ENCODE data around the gene ZNF593. TPM values are rescaled to one million over a fixed set of nuclear protein-coding genes. Genes with fewer than 3 reads are reported as not detected.

The ZNF593 gene
- total RNA-seq, 1 donor from 2014 or later, result 22.4 TPM

GRCh38 chr1:26125382-26125781, 44.3 kb upstream of the ZNF593 start:
- no peak overlapping the region for H3K4me3 Mint-ChIP-seq (ENCODE audit: unreplicated experiment)
- H3K9me3 Mint-ChIP-seq (ENCODE audit: low read depth), result no peaks in the 10 kb centered on the region
- no peak for DNase-seq (ENCODE audit: low spot score)
- no peak overlapping the region for H3K27ac Mint-ChIP-seq (ENCODE audit: unreplicated experiment)
- no peak for TF ChIP-seq CTCF (IDR thresholded peaks at IDR 0.05)
- H3K27me3 Mint-ChIP-seq (ENCODE audit: low read depth), result peaks cover 2% of the 10 kb centered on the region
- peaks cover 7% of the 10 kb centered on the region for H3K36me3 Mint-ChIP-seq (ENCODE audit: low read depth)
- H3K4me1 Mint-ChIP-seq (ENCODE audit: low read depth), result peaks cover 4% of the 10 kb centered on the region

- no peak for DNase-seq (ENCODE audit: low spot score)
- Mint-ChIP-seq H3K27me3 (ENCODE audit: low read depth) (peaks cover 2% of the 10 kb centered on the region), H3K4me3 (ENCODE audit: unreplicated experiment) (no peak overlapping the region), H3K27ac (ENCODE audit: unreplicated experiment) (no peak overlapping the region), H3K36me3 (ENCODE audit: low read depth) (peaks cover 7% of the 10 kb centered on the region), H3K9me3 (ENCODE audit: low read depth) (no peaks in the 10 kb centered on the region), H3K4me1 (ENCODE audit: low read depth) (peaks cover 4% of the 10 kb centered on the region)
- no peak for TF ChIP-seq CTCF (IDR thresholded peaks at IDR 0.05)
These were observed 43.8 kb upstream of the ZNF593 start for GRCh38 chr1:26125946-26126320.

GRCh38 chr1:26126321-26127084, 43.2 kb upstream of the ZNF593 start:
- DNase-seq (ENCODE audit: low spot score), result no peak
- H3K27ac Mint-ChIP-seq (ENCODE audit: unreplicated experiment), result no peak overlapping the region
- TF ChIP-seq CTCF (IDR thresholded peaks at IDR 0.05), result no peak
- peaks cover 2% of the 10 kb centered on the region for H3K27me3 Mint-ChIP-seq (ENCODE audit: low read depth)
- peaks cover 4% of the 10 kb centered on the region for H3K4me1 Mint-ChIP-seq (ENCODE audit: low read depth)
- no peak overlapping the region for H3K4me3 Mint-ChIP-seq (ENCODE audit: unreplicated experiment)
- peaks cover 7% of the 10 kb centered on the region for H3K36me3 Mint-ChIP-seq (ENCODE audit: low read depth)
- no peaks in the 10 kb centered on the region for H3K9me3 Mint-ChIP-seq (ENCODE audit: low read depth)

DNA sequence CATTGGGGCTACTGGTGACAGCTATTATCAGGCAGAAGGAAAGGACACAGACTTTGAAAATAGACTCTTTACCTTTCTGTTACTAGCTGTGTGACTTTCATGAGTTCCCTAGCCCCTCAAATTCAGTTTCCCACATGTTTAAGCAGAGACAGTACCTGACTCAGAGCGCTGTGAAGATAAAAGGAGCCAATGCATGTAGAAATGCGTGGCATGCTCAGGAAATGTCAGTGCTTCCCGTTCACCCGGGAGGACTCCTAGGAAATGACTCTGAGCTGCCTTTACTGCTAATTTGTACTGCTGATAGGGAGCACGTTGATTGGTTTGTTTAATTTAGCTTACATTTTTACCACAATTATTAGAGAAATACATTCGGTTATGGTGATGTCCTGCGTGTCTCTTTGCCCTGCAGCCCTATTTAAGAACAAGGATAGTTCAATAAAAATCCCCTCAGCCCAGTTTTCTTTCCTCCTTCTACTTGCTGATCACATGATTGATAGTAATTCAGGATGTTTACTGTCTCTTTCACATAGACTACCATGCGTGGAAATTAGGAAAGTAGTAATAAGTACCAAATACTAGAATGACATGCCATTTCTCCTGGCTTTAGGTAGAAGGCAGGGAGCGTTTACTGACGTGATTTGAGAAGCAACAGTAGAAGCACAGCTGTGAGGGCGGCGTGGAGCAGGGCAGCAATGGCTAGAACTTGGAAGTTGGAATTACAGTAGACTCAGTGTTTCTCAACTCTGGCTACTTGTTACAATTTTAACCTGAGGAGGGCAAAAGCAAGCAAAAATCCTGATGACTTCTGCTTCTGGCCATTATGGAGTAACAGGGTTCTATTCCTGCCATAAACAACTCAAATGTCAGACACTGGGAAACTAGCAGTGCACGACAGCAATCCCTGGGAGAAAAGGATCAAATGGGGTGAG, 42.2 kb upstream of the ZNF593 start:
- peaks cover 3% of the 10 kb centered on the region for H3K36me3 Mint-ChIP-seq (ENCODE audit: low read depth)
- DNase-seq (ENCODE audit: low spot score), result no peak
- no peak for TF ChIP-seq CTCF (IDR thresholded peaks at IDR 0.05)
- no peak overlapping the region for H3K27ac Mint-ChIP-seq (ENCODE audit: unreplicated experiment)
- H3K4me3 Mint-ChIP-seq (ENCODE audit: unreplicated experiment), result no peak overlapping the region
- H3K4me1 Mint-ChIP-seq (ENCODE audit: low read depth), result peaks cover 4% of the 10 kb centered on the region
- H3K27me3 Mint-ChIP-seq (ENCODE audit: low read depth), result peaks cover 2% of the 10 kb centered on the region
- H3K9me3 Mint-ChIP-seq (ENCODE audit: low read depth), result no peaks in the 10 kb centered on the region

- no peak for TF ChIP-seq CTCF (IDR thresholded peaks at IDR 0.05)
- Mint-ChIP-seq H3K4me1 (ENCODE audit: low read depth) (no peaks in the 10 kb centered on the region), H3K9me3 (ENCODE audit: low read depth) (peaks cover 3% of the 10 kb centered on the region), H3K27ac (ENCODE audit: unreplicated experiment) (no peak overlapping the region), H3K4me3 (ENCODE audit: unreplicated experiment) (no peak overlapping the region), H3K36me3 (ENCODE audit: low read depth) (no peaks in the 10 kb centered on the region), H3K27me3 (ENCODE audit: low read depth) (peaks cover 2% of the 10 kb centered on the region)
- no peak for DNase-seq (ENCODE audit: low spot score)
These were observed 39.9 kb upstream of the ZNF593 start for GRCh38 chr1:26129778-26130177.

Data from chondrocyte (in vitro differentiated cells).